OCI-LY1 (cell line): Measurements from ENCODE around the gene KRT17.

Experiments used
- CTCF ChIP-seq: fragments of 200-600 bp; sonication (generic), shearing (Covaris generic); IDR thresholded peaks from 2 replicates; pipeline ENCODE4 v1.5.1; 2017; ENCODE audit warnings: mild to moderate bottlenecking, antibody characterized with exemption, low read length, moderate library complexity, mixed read lengths
- EZH2 ChIP-seq: fragments of 200-600 bp; sonication (generic), shearing (Covaris generic); IDR thresholded peaks from 2 replicates; pipeline ENCODE4 v1.8.0; 2017; ENCODE audit warnings: borderline replicate concordance, mixed run types, mild to moderate bottlenecking, antibody characterized with exemption, low read length, moderate library complexity, mixed read lengths

- TF ChIP-seq CTCF: no peak
- TF ChIP-seq EZH2: no peak
Observed at GRCh38 chr17:41588126-41588810, 36.1 kb downstream of the KRT17 start.
